ENCODE results near the gene CFAP410.

Gene CFAP410

DNA sequence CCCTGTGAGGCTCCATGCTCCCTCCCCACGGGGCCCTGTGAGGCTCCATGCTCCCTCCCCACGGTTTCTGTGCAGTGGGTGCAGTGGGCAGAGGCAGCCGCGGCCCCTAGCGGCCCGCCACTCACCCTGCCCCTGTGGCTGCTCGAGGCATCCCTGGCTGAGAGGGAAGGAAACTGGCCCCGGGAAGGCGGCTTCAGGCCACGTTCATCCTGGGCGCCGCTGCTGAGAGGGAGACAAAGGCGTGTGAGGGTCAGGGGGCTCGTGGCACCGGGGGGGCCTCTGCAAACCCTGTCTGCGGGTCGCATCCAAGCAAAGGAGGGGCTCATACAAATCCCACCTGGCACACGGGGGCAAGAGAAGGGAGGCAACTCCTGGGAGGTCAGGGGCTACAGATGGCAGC lies 8.5 kb downstream of the CFAP410 start:
- DNase-seq (ENCODE audit: low spot score) = no peak

DNA sequence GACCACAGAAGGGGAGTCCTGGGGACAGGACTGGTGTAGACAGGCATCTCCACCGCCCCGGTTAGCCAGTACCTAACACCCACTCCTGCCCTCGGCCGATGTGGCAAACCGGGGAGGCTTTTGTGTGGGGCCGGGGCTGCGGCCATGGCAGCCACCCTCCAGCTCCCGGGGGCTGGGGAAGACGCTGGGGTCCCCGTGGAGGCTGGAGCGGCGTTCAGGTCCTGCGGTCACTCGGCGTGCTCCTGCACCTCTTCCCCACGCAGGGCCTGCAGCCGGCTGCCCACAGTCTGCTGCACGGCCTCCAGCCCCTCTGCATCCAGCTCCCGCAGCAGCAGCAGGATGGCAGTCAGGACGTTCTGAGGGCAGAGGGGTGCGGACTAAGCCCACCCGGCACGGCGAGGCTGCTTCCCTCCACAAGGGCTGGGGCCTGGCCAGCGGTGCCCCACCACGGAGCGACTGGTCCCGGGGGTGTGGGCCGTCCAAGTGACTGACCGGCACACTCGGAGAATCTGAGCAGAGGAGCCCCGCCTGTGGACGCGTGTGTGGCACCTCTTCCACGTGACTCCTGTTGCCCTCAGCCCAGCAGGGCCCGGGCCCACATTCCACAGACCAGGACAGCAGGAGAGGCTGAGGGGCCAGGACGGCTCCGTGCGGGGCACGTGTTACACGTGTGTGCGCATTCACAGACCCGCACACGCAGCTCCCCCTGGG lies 9.1 kb downstream of the CFAP410 start:
- no peak for DNase-seq (ENCODE audit: low spot score)

DNA sequence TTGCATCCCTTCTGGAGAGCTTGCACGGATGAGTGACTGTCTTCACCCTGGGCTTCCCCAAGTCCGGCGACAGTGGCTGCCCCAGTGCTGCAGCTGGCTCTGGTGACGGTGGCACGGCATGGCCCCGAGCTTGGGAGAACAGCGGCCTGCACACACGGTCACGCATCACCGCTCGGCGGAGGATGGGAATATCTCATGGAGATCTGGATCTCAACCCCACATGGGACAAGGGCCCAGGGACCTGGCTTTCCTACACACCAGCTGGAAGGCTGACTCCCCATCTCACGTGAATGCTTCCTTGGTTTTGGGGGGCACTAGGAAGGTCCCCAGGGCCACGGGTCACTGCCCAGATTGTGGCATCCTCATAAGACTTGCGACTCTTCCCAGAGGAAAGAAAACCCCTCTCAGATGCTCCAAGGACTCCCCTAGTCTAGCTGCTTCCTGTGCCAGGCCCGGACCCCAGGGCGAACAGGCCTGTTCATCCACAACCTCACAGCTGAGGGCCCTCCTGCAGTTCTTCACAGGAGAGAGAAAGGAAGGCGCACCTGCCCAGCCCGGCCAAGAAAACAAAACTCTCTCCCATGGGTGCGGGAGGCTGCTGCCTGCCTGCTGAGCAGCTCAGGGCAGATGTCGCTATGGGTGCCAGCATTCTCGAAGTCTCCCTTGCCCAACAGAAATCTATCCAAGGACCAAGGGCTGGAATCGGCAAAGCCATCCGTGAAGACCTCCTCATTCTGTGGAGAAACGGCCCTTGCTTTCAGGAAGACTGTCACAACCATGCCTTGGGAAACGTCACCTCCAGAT lies 9.9 kb downstream of the CFAP410 start:
- no peak for DNase-seq (ENCODE audit: low spot score)

DNA sequence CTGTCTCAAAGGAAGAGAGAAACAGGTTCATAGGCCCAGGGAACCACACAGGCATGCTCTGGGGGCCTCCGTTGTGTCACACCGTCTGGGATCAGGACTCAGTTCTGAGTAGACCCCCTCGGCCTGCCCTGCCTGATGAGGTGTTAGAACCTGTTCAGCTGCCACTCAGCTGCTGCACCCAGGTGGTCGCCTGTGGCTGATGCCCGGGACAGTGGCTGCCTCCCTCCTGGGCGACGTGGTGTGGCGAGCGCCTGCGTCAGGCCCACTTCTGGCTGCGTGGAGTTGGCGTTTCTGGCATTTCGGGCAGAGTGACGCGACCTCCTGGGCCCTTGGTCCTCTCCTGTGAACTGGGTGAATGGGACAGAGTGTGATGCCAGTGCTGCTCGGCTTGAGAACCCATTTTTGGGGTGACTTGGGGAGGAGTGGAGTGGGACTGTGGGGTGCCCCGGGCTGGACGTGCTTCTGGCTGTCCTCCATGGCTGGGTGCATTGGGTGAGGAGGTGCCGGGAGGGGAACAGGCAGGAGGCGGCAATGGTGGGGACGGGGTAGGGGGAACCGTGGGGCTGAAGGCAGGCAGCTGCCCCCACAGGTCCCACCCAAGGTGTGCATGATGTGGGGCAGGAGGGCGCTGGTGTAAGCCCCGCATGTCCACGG lies 10.8 kb downstream of the CFAP410 start:
- no peak for DNase-seq (ENCODE audit: low spot score)

DNA sequence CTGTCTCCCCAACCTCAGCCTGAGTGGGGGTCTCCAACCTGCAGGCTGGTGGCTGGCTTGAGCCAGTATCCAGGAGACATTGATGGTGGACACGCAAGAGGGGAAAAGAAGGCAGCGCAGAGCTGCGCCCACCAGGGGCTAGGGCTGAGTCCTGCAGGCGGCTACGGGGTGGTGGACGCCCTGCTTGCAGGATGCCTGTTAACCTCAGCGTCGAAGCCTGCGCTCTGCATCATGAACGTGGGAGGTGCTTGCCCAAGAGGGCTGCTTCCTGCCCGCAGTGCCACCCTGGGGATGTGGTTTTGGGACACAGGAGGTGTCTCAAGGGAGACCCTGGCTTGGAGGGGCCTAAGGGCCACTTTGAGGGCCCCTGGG lies 11.6 kb downstream of the CFAP410 start:
- no peak for DNase-seq (ENCODE audit: low spot score)

DNA sequence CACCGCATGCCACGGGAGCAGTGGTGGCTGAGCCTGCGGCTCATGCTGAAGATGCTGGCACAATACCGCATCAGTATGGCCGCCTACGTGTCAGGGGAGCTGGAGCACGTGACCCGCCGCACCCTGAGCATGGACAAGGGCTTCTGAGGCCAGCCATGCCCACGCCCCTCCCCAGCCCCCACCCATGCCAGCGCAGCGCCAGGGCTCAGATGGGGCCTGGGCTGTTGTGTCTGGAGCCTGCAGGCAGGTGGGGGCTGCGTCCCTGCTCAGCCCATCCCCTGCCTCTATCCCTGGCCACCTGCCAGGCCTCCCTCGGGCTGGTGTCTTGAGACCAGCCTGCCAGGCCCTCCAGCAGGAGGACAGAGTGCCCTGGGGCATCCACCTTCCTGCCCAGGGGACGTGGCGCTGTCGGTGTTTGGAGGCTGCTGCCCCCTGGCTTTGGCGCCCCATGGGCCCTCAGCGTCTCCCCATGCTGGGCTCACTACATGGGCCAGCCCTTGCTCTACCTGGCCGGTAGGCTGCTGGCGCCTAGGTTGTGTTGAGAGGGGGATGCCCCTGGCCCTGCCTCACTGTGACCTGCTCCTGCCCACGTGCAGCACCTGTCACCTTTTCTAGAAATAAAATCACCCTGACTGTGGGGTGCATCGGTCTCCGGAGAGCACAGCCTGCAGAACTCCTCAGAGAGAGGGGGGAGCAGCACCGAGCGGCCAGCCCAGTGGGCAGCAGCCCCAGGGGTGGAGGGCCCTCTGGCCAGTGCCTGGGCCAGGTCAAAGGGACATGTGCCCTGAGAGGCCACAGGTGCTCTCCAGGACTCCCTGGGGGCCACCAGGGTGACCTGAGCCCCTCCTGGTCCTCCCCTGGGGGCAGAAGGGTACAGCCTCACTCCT lies 12.2 kb downstream of the CFAP410 start:
- DNase-seq (ENCODE audit: low spot score) = no peak

DNA sequence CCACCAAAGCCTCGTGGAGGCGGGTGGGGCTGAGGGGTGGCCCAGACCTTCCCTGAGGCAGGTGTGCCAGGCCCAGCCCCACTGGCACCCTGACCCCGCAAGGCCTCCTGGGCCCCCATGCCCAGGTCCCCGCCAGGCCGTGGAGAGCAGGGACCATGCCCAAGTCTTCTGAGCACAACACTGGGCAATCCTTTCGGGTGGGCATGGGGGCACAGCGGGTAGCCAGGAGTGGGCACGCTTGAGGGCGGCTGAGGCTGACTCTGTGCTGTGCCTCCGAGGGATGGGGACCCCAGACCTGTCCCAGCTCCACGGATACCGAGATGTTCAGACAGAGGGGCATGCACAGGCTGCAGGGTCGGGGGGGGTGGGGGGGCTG lies 12.9 kb downstream of the CFAP410 start:
- no peak for DNase-seq (ENCODE audit: low spot score)

DNA sequence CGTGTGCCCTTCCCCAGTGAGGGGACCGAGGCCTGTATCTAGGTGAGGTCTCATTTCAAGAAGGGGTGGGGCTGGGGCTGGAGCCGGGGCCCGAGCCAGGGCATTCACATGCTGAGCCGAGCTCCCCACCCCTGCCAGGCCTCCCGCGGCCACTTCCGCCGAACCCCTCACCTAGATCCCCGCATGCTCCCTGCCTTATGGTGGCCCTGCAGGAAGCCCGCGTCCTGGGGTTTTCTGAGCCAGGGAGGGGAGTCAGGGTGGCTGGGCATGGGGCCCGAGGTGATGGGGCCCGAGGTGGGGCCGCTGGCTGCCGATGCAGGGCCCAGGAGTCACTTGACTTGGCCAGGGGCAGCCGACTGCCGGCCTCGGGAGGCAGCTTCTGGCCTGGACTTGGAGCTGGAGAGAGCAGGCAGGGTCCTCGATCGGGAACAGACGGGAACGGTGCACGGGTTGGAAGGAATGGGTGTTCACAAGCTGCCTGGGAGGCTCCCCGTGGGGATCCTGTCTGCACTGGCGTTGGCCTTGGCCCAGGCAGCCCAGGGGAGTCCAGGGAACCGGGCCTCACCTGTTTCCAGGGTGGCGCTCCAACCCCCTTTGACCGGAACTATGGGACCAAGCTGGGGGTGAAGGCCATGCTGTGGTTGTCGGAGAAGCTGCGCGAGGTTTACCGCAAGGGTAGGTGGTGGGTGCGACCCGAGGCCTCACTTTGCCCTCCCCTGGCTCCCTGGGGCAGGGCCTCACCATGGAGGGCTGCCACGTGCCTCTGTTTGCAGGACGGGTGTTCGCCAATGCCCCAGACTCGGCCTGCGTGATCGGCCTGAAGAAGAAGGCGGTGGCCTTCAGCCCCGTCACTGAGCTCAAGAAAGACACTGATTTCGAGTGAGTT lies 13.6 kb downstream of the CFAP410 start:
- no peak for DNase-seq (ENCODE audit: low spot score)

DNA sequence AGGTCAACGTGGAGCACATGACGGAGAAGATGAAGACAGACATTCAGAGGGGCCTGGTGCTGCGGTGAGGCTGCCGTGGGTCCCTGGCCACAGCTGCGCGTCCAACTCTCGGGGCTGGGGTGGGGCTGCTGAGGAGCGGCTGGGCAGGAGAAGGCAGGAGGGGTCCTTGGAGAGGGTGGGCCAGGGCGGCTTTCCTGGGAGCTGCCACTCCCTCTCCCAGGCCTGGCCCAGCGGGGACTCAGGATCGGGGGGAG lies 14.4 kb downstream of the CFAP410 start:
- no peak for DNase-seq (ENCODE audit: low spot score)

DNA sequence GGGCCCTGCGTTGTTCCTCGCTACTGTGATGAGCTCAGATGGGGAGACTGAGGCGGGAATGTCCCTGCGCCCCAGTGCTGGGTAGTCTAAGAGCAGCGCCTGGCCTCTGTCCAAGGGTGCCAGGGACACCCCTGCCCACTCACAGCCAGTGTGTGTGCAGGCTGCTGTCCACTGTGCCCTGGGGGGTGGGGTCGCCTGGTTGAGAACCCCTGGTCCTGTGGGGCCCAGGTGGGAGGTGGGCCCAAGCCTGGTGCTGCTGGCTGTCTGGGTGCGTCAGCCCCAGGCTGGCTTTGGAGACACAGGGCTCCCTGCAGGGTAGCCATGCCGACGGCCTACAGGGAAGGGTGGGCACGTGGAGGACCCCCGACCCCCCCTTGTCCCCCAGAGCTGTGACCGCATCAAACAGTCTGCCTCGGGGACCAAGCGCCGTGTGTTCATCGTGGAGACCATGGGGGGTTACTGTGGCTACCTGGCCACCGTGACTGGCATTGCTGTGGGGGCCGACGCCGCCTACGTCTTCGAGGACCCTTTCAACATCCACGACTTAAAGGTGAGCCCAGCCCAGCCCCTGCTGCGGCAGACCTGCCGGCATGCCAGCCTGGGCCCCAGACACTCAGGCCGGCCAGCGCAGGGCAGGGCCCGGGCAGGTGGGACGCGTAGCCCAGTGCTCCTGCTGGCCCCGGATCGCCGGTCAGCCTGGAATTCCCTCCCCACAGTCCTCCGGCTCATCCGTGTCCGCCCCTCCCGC lies 14.9 kb downstream of the CFAP410 start:
- no peak for DNase-seq (ENCODE audit: low spot score)

DNA sequence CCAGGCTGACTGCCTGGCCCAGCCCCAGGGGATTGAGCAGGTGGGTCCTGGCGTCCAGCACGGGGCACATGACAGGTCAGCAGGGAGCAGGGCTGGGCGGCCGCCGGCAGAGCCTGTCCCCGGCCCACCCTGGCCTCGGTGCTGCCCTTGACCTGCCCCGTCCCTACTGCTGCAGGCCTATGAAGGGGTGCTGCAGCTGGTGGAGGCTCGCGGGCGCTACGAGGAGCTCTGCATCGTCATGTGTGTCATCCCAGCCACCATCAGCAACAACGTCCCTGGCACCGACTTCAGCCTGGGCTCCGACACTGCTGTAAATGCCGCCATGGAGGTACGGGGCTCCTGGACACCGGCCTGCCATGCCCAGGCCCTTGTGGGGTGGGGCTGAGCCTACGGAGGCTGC lies 15.6 kb downstream of the CFAP410 start:
- DNase-seq (ENCODE audit: low spot score) = no peak

DNA sequence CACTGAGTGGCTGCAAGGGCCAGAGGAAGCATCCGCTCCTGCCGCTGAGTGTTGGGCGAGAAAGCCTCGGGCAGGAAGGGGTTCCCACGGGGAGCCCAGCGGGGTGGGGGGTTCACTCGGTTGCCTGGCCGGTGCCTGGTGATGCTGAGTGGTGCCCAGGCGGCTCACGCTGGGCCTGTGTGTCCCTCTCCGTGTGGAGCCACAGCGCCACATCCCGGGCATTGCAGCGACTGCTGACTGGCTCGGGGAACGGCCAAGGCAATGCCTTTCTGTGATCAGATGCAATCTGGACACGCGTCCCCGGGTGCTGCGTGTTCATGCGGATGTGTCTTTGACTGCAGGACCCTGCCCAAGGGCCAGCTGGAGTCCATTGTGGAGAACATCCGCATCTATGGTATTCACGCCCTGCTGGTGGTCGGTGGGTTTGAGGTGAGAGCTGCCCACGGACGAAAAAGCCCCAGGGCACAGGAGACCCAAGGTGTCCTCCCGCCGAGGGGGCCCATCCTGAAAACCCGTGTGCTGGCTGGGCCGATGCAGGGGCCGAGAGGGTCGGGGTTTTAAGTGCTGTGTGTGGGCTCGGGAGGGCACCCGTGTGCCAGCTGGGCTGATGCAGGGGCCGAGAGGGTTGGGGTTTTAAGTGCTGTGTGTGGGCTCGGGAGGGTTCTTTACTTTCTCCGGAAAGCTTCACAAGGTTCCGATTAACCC lies 16.4 kb downstream of the CFAP410 start:
- no peak for DNase-seq (ENCODE audit: low spot score)

DNA sequence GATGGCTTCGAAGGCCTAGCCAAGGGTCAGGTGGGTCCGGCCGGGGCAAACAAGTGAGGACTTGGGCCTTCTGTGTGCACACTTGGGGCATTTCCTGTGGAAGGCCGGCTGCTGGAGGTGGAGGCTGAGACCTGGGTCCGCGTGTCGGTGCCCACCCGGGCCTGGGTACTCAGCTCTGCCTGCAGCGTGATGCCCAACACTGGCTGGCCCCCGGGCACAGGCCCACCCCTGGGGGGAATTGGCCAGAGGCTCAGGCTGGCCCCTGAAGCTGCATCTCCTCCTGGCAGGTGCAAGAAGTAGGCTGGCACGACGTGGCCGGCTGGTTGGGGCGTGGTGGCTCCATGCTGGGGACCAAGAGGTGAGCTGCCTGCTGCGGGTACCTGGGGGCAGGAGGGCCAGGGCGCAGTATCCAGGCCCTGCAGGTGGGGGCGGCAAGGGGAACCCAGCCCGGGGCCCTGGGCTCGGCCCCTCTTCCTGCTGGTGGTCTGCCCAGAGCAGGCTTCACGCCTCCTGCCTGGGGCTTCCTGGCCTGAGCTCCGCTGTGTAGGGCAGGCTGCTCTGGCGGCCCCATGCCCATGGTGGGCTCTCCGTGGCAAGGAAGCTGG lies 17.2 kb downstream of the CFAP410 start:
- no peak for DNase-seq (ENCODE audit: low spot score)

DNA sequence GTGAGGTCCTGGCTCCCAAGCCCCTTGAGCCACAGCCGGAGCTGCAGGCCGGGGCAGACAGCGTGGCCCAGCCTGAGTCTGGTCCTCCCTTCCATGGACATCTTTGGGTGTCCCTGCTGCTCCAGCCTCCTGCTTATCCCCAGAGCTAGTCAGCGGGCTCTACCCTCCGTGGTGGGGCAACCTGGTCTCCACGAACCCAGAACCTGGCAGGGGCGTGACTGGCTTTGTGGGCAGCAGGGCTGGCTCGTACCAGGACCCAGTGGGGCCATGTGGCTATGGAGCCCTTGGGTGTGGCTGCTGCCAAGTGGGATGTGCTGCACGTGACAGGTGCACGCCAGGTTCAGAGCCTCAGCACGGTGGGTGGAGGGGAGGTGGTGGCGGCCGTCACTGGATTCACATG lies 18.3 kb downstream of the CFAP410 start:
- no peak for DNase-seq (ENCODE audit: low spot score)

DNA sequence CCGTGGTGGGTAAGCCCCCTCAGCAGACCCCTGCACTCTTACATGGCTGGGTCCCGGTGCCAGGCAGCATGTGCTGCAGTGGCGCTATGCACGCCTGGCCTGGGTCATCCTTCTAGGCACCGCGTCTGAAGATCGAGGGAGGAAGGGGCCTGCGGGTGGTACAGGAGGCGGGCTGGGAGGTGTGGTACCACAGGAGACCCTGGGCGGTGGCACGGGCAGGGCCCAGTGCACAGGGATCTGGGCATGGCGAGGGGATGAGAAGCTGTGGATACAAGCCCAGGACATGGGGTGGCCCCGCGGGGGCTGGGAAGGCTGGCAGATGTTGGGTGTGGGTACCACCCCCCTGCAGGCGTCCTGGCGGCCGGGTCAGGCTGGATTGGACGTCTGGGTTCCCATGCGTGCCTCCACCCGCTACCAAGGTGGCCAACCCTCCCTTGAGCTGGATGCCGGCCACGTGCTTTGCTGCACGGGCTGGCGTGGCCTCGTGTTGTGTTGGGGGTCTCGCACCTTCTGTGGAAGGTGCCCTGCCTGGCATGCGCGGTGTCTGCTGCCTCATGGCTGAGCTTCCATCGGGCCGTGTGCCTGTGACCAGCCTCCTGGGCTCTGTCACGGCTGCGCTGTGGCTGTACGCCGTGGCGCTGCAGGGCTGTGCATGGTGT lies 19.7 kb downstream of the CFAP410 start:
- DNase-seq (ENCODE audit: low spot score) = no peak

DNA sequence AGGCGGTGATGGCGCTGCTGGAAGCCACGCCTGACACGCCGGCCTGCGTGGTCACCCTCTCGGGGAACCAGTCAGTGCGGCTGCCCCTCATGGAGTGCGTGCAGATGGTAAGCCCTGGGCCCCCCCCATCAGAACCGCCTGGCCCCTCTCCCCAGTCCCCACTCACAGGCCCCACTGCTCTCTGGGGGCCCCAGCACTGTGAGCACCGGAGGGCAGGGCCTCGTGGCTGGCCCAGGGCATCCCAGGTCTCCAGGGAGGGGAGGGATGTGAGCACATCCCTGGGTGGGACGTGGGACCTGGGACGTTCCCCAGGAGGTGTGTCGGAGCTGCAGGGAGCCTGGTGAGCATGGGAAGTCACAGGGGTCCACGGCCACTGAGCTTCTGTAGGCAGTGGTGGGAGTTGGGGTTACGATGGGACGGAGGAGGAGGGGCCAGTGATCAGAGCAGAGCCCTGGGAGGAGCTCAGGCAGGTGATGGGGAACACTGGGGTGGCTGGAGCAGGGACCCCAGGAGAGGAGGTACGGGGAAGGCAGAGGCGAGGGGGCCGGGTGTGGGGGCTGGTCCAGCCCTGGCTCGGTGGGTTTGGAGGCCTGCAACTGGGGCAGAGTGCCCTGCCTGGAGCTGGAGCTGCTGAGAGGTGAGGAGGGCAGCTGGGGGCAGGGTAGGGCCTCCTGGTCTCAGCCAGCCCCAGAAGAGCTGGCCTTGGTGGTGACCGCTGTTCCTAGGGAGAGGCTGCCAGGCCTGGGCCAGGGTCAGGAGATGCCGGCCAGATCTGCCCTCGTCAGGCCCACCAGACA lies 20.5 kb downstream of the CFAP410 start:
- DNase-seq (ENCODE audit: low spot score) = no peak

DNA sequence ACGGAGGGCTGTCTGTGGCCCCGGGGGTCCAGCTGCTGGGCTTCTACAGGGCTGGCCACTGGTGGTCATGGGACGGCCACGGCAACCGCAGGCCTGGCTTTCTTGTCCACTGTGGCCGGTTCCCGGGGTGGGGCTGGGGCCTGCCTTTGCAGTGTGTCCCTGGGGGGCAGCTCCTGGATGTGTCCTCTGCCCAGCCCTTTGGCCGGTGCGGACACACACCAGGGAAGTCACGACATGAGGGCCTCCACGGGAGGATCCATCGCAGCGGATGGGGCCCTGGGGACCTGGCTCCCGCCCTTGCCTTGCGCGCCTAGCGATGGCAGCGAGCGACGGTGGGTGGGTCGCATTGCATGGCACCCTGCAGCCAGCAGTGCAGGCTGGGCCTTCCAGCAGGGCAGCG lies 21.3 kb downstream of the CFAP410 start:
- no peak for DNase-seq (ENCODE audit: low spot score)

DNA sequence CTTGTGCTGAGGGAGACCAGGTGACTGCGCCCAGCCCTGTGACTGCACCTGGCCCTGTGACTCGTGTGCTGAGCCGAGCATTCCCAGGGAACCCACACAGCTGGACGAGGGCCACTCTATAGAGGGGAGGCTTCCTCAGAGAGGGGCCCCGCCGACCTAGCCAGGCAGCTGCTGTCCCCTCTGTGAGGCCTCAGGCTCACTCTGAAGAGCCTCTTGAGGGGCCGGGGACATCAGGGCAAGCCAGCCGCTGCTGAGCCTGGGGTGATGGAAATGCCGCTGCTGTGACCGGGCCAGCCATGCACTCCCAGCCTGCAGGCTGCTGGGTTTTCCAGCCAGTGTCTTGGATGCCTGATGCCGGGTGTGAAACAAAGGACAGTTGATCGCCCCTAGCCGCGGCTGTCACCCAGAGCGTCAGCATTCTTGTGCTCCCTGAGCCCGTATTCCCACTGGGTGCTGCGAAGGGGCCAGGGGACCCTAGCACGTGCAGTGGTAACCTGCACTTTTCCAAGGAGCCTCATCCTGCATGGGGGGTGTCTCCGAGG lies 21.9 kb downstream of the CFAP410 start:
- no peak for DNase-seq (ENCODE audit: low spot score)
